Ectodermal cell (in vitro differentiated cells): ENCODE results near the gene PARK7. TPM values are rescaled to one million over a fixed set of nuclear protein-coding genes. Genes with fewer than 3 reads are reported as not detected.
"Not testable (repeated sequence)": the region's sequence is repeated elsewhere in the genome, so short reads cannot be mapped to it uniquely, and the experiment has no call there.

Source experiments
- H3K27ac ChIP-seq: 2 replicates; pipeline ENCODE4 v1.7.0; 2013; ENCODE audit warnings: mild to moderate bottlenecking, low read depth, low read length; ENCODE audit not compliant: insufficient read depth, poor library complexity, severe bottlenecking
- H3K27me3 ChIP-seq: 2 replicates; pipeline ENCODE4 v1.7.0; 2013; ENCODE audit warnings: mild to moderate bottlenecking, low read length; ENCODE audit not compliant: insufficient read depth, control insufficient read depth, poor library complexity, severe bottlenecking
- H3K36me3 ChIP-seq: one replicate; pipeline ENCODE4 v1.7.0; 2013; ENCODE audit warnings: low read length; ENCODE audit not compliant: control insufficient read depth, insufficient read depth
- H3K4me1 ChIP-seq: one replicate; pipeline ENCODE4 v1.7.0; 2013; ENCODE audit warnings: low read length; ENCODE audit not compliant: control insufficient read depth, insufficient read depth
- H3K4me3 ChIP-seq: 2 replicates; pipeline ENCODE4 v1.7.0; 2013; ENCODE audit warnings: low read depth, low read length, control low read depth; ENCODE audit not compliant: insufficient read depth
- H3K9me3 ChIP-seq: 2 replicates; pipeline ENCODE4 v1.7.0; 2013; ENCODE audit warnings: mild to moderate bottlenecking, low read length, moderate library complexity; ENCODE audit not compliant: control insufficient read depth
- WGBS, 2 experiments: methylation state at CpG; one replicate each; pipeline ENCODE4 v1.1.7; 2013; ENCODE audit warnings: missing lambda C conversion rate in 2 of 2; 5-methylcytosine and 5-hydroxymethylcytosine counted together
- polyA plus RNA-seq, 4 experiments: library from polyadenylated mRNA; stranded (reverse); fragments of 50-300 nt; gene quantifications; one replicate each; pipeline ENCODE4 v1.2.3, GENCODE V29; 2013

The PARK7 gene
- polyA plus RNA-seq (2013, experiment 1 of 4) = 326 TPM
- 297 TPM for polyA plus RNA-seq (2013, experiment 2 of 4)
- polyA plus RNA-seq (2013, experiment 3 of 4) = 253 TPM
- polyA plus RNA-seq (2013, experiment 4 of 4) = 296 TPM

DNA sequence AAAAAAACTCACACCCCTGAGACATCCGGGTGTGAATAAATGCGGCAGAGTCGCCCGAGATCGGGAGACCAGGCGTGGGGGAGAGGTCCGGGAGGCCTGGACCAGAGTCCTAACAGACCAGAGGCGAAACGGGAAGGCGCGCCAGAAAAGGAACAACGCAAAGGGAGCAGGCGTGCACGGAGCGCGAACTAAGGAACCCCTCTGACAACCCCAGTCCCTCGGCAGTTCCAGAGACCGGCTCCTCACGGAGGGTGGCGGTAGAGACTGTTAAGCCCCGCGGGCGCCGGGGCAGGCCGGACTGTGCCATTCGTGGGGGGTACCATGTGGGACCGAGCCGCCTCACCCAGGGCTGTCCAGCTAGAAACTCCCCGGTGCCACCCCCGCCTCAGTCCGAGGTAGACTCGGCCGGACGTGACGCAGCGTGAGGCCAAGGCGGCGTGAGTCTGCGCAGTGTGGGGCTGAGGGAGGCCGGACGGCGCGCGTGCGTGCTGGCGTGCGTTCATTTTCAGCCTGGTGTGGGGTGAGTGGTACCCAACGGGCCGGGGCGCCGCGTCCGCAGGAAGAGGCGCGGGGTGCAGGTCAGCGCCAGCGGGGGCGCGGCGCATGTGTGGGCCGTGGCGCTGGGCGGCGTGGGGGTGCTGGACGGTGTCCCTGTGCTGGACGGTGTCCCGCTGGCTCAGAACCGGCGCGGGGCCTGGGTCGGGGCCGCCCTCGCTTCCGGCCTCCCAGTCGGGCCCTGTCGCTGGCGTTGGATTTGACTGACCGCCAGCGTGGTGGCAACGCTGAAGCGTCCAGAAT, at the start of gene PARK7:
PARK7 (plus strand) TSS at position 496 of the 798 bp plus-strand sequence. CDS start 1,075 bp downstream, outside the sequence.
- peaks cover 9% of the 10 kb centered on the region for H3K36me3 ChIP-seq
- peak within 1 kb of the TSS; percentile 77 for H3K4me3 ChIP-seq
- H3K9me3 ChIP-seq = no peaks in the 10 kb centered on the region
- H3K27me3 ChIP-seq = no peaks in the 10 kb centered on the region
- 0% methylated on average over 81 of the region's 81 CpGs for WGBS, 2 experiments
- peaks cover 7% of the 10 kb centered on the region for H3K4me1 ChIP-seq
- peak within 1 kb of the TSS; percentile 71 for H3K27ac ChIP-seq

- H3K4me1 ChIP-seq = no peaks in the 10 kb centered on the region
- 87 to 93% methylated on average over 3 of the region's 3 CpGs for WGBS, 2 experiments
- no peaks in the 10 kb centered on the region for H3K9me3 ChIP-seq
- no peak overlapping the region for H3K27ac ChIP-seq
- no peaks in the 10 kb centered on the region for H3K27me3 ChIP-seq
- H3K4me3 ChIP-seq = no peak overlapping the region
- H3K36me3 ChIP-seq = no peaks in the 10 kb centered on the region
These were observed 49.4 kb upstream of the PARK7 start for GRCh38 chr1:7912145-7912544.

- Histone ChIP-seq H3K27ac (no peak overlapping the region), H3K27me3 (no peaks in the 10 kb centered on the region), H3K9me3 (no peaks in the 10 kb centered on the region), H3K4me3 (no peak overlapping the region), H3K4me1 (no peaks in the 10 kb centered on the region), H3K36me3 (no peaks in the 10 kb centered on the region)
- WGBS, 2 experiments = 61 to 67% methylated on average over 18 of the region's 18 CpGs
These were observed 48.6 kb upstream of the PARK7 start for GRCh38 chr1:7912743-7913557.

GRCh38 chr1:7915826-7916500, 45.5 kb upstream of the PARK7 start:
- 87 to 97% methylated on average over 5 of the region's 5 CpGs for WGBS, 2 experiments

GRCh38 chr1:7916501-7916830, 45.0 kb upstream of the PARK7 start:
- Histone ChIP-seq H3K27me3 (no peaks in the 10 kb centered on the region), H3K4me1 (no peaks in the 10 kb centered on the region), H3K27ac (no peak overlapping the region), H3K4me3 (no peak overlapping the region), H3K36me3 (no peaks in the 10 kb centered on the region), H3K9me3 (no peaks in the 10 kb centered on the region)
- 90 to 93% methylated on average over 2 of the region's 2 CpGs for WGBS, 2 experiments

More at GRCh38 chr1:7915826-7916500, 45.5 kb upstream of the PARK7 start:
- Histone ChIP-seq H3K4me3 (no peak overlapping the region), H3K27me3 (no peaks in the 10 kb centered on the region), H3K9me3 (no peaks in the 10 kb centered on the region), H3K4me1 (no peaks in the 10 kb centered on the region), H3K27ac (no peak overlapping the region), H3K36me3 (no peaks in the 10 kb centered on the region)

DNA sequence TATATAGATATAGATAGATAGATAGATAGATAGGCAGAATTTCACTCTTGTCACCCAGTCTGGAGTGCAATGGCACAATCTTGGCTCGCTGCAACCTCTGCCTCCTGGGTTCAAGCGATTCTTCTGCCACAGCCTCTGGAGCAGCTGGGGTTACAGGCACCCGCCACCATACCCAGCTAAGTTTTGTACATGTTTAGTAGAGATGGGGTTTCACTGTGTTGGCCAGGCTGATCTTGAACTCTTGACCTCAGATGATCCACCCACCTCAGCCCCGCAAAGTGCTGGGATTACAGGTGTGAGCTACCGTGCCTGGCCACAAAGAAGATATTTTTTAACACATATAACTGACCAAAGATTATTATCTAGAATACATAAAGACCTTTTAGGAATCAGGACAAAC, 43.5 kb upstream of the PARK7 start:
- not testable (repeated sequence) for H3K9me3 ChIP-seq, H3K27ac ChIP-seq, H3K4me3 ChIP-seq, H3K27me3 ChIP-seq, H3K36me3 ChIP-seq, H3K4me1 ChIP-seq
- WGBS, 2 experiments = 89 to 94% methylated on average over 5 of the region's 5 CpGs

- no peak overlapping the region for H3K4me3 ChIP-seq
- H3K9me3 ChIP-seq = no peaks in the 10 kb centered on the region
- 95 to 97% methylated on average over 5 of the region's 5 CpGs for WGBS, 2 experiments
These were observed 41.6 kb upstream of the PARK7 start for GRCh38 chr1:7919880-7920279.

DNA sequence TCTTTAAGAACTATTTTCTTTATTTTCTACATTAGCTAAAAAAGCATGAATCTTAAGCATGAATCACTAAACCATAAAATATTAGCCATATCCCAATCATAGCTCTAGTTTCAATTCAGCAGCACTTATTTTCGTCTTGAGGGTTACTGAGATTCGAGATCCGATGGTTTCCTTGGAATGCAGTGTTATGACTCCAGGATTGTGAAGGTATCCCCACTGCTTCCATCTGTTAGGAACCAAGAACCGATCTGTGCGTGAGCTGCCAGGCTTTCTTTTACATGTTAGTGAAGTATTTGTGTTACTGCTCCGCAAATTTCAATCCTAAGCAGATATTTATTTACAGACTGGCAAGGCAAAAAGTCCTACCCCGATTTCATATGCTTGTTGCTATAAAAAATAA, 39.7 kb upstream of the PARK7 start:
- Histone ChIP-seq H3K4me3 (no peak overlapping the region), H3K27me3 (no peaks in the 10 kb centered on the region), H3K27ac (no peak overlapping the region), H3K36me3 (no peaks in the 10 kb centered on the region), H3K9me3 (no peaks in the 10 kb centered on the region), H3K4me1 (no peaks in the 10 kb centered on the region)
- 92 to 93% methylated on average over 7 of the region's 7 CpGs for WGBS, 2 experiments

More at GRCh38 chr1:7919880-7920279, 41.6 kb upstream of the PARK7 start:
- H3K27me3 ChIP-seq = no peaks in the 10 kb centered on the region
- no peak overlapping the region for H3K27ac ChIP-seq
- H3K36me3 ChIP-seq = no peaks in the 10 kb centered on the region
- no peaks in the 10 kb centered on the region for H3K4me1 ChIP-seq

DNA sequence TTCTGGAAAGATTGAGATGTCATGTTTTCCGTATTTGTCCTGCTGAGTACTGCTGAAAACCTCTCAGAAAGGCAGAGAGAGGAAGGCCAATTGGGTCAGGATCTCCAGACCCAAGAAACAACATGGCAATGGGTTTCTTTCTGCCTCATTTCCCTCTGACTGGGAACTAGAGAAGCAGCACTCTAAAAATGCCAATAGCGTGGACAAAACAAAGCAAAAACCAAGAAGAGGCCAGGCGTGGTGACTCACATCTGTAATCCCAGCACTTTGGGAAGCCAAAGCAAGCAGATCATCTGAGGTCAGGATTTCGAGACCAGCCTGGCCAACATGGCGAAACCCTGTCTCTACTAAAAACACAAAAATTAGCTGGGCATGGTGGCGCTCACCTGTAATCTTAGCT, 39.2 kb upstream of the PARK7 start:
- Histone ChIP-seq H3K4me3 (no peak overlapping the region), H3K27me3 (no peaks in the 10 kb centered on the region), H3K27ac (no peak overlapping the region), H3K9me3 (no peaks in the 10 kb centered on the region), H3K36me3 (no peaks in the 10 kb centered on the region), H3K4me1 (no peaks in the 10 kb centered on the region)
- WGBS, 2 experiments = 92 to 94% methylated on average over 6 of the region's 6 CpGs

DNA sequence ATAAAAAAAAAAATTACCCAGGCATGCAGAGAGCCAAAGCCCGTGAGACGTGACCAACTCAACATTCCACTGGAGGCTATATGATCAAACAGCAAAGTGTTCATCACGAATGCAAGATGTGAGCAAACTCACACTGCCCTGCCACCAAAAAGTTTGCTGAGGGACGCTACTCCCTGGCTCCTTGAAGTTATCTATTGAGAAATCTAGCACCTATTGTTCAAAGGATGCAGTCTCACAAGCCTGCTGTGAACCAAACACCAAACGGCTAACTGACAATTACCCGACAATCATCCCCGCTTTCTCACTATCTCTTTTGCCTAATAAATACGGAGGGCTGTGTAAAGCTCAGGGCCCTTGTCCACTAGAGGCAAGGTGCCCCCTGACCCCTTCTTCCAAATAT, 34.5 kb upstream of the PARK7 start:
- H3K27ac ChIP-seq, H3K4me1 ChIP-seq, H3K27me3 ChIP-seq, H3K9me3 ChIP-seq, H3K4me3 ChIP-seq, H3K36me3 ChIP-seq: not testable (repeated sequence)
- WGBS, 2 experiments = 84 to 89% methylated on average over 8 of the region's 8 CpGs
